Transverse colon (tissue), 4 donors: ENCODE data around the gene HPS3. TPM values are rescaled to one million over a fixed set of nuclear protein-coding genes. Genes with fewer than 3 reads are reported as not detected.

Experiments used
- DNase-seq: peaks from one replicate; pipeline ENCODE4 v3.0.0-alpha.2; 2019
- H3K27ac ChIP-seq, 4 donors: fragments of 200-600 bp; sonication (generic); 2 replicates each; pipeline ENCODE4 v1.5.1; 2016 to 2018; ENCODE audit warnings: inconsistent platforms in 4 of 4
- H3K27me3 ChIP-seq: fragments of 200-600 bp; sonication (generic); 2 replicates; pipeline ENCODE4 v1.5.1; 2017; ENCODE audit warnings: inconsistent platforms
- H3K36me3 ChIP-seq, 4 donors: fragments of 200-600 bp; sonication (generic); 2 replicates each; pipeline ENCODE4 v1.5.1; 2017 to 2019; ENCODE audit warnings: inconsistent platforms in 4 of 4
- H3K4me1 ChIP-seq, 4 donors: fragments of 200-600 bp; sonication (generic); 2 replicates each; pipeline ENCODE4 v1.5.1; 2017 to 2020; ENCODE audit warnings: inconsistent platforms in 4 of 4
- H3K4me3 ChIP-seq, 4 donors: fragments of 200-600 bp; sonication (generic); 1 replicate in 1 of 4; 2 replicates in 3 of 4; pipeline versions ENCODE4 v1.5.1 to v1.6.1; 2017 to 2019; ENCODE audit warnings: inconsistent platforms in 4 of 4
- H3K9me3 ChIP-seq, 2 donors: fragments of 200-600 bp; sonication (generic); 2 replicates each; pipeline ENCODE4 v1.5.1; 2017 to 2019; ENCODE audit warnings: inconsistent platforms in 2 of 2
- CTCF ChIP-seq, 5 experiments: fragments of 200-600 bp in 3 of 5; fragments of 450-650 bp in 2 of 5; sonication (generic) in 3 of 5; IDR thresholded peaks; 1 replicate in 2 of 5; 2 replicates in 3 of 5; pipeline ENCODE4 v1.5.1; 2016 to 2017; ENCODE audit warnings: antibody characterized with exemption in 5 of 5, inconsistent platforms in 3 of 5, mild to moderate bottlenecking in 2 of 5, moderate library complexity in 1 of 5
- EP300 ChIP-seq: sonication (generic); formaldehyde crosslinking; IDR thresholded peaks from one replicate; pipeline ENCODE4 v1.6.1; 2017; ENCODE audit warnings: antibody characterized with exemption, low read depth
- POLR2A ChIP-seq: fragments of 450-650 bp; IDR thresholded peaks from one replicate; pipeline ENCODE4 v1.6.1; 2016; ENCODE audit warnings: antibody characterized with exemption, mild to moderate bottlenecking, moderate library complexity
- POLR2AphosphoS5 ChIP-seq, 3 donors: sonication (generic); formaldehyde crosslinking; IDR thresholded peaks; one replicate each; pipeline ENCODE4 v1.6.1; 2016; ENCODE audit warnings: antibody characterized with exemption in 3 of 3
- WGBS, 2 donors: methylation state at CpG; one replicate each; pipeline ENCODE4 v1.1.5; 2018; ENCODE audit warnings: low coverage in 1 of 2; 5-methylcytosine and 5-hydroxymethylcytosine counted together
- in situ Hi-C, 4 donors: fragments of 200-750 bp; cut with MboI; loops; one replicate each; pipeline versions ENCODE4 v1.15.0 to v1.15.1; 2017; ENCODE audit warnings: low sequenced_read_pairs in 3 of 4, low pct_ligation_motif_present in 1 of 4, low pct_unique_long_range_greater_than_20kb in 1 of 4
- intact Hi-C: fragments of 100-400 bp; cut with DNase I; formaldehyde crosslinking; loops from one replicate; pipeline ENCODE4 v1.15.1; 2023; ENCODE audit warnings: low total_unique reads
- total RNA-seq, 4 donors: library from RNA; depleted of rRNA; stranded (reverse); fragments of >200 nt; gene quantifications; one replicate each; pipeline ENCODE4 v1.1.0, GENCODE V29; 2016

Gene HPS3
- total RNA-seq, 4 donors from 2014 or later = 10.0 to 20.2 (median 17.9) TPM

- no peak for DNase-seq
- Histone ChIP-seq H3K4me1 (peaks cover 0 to 9% (median 0%) of the 10 kb centered on the region in 4 donors), H3K27me3 (no peaks in the 10 kb centered on the region), H3K9me3 (no peaks in the 10 kb centered on the region), H3K4me3 (no peak overlapping the region), H3K27ac (no peak overlapping the region), H3K36me3 (peaks cover 0 to 22% (median 0%) of the 10 kb centered on the region in 4 donors)
- intact Hi-C loops (no loop called here), in situ Hi-C loops (no loop called here)
- 43 to 53% methylated on average over 1 to 2 of the region's 2 CpGs for WGBS, 2 donors
- no peak for TF ChIP-seq EP300
- no peak for TF ChIP-seq CTCF (IDR thresholded peaks at IDR 0.05)
- no peak for TF ChIP-seq POLR2AphosphoS5 (IDR thresholded peaks at IDR 0.05)
- TF ChIP-seq POLR2A = no peak
These were observed 22.4 kb downstream of the HPS3 start for GRCh38 chr3:149151843-149152242.

GRCh38 chr3:149152420-149152819 lies 23.0 kb downstream of the HPS3 start:
- H3K27me3 ChIP-seq = no peaks in the 10 kb centered on the region
- H3K9me3 ChIP-seq = no peaks in the 10 kb centered on the region
- H3K36me3 ChIP-seq = peaks cover 0 to 22% (median 1%) of the 10 kb centered on the region in 4 donors
- no peak for DNase-seq
- no peak overlapping the region for H3K27ac ChIP-seq
- no peak for TF ChIP-seq POLR2A
- 66 to 81% methylated on average over 2 of the region's 2 CpGs for WGBS, 2 donors
- no peak overlapping the region for H3K4me3 ChIP-seq
- in situ Hi-C loops (no loop called here), intact Hi-C loops (no loop called here)
- H3K4me1 ChIP-seq = peaks cover 0 to 9% (median 0%) of the 10 kb centered on the region in 4 donors

DNA sequence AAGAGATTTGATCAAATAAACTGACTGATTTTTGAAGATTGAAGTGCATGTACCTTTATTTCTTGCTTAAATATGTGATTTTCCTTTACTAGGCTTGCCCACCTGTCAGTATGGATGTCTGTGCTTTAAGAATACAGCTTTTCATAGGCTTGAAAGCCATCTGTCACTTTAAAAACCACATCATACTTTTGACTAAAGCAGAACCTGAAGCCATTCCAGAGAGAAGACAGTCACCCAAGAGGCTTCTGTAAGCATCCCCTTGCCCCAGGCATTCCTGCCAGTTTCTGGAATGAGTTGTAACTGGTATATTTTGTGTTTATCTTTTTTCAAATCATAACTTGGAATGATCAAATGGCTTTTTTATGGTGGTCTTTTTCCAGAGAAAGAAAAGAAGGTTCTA lies 24.0 kb downstream of the HPS3 start:
- no peak for TF ChIP-seq POLR2AphosphoS5 (IDR thresholded peaks at IDR 0.05)
- no peak for TF ChIP-seq POLR2A
- no peak for TF ChIP-seq CTCF (IDR thresholded peaks at IDR 0.05)
- no peak for TF ChIP-seq EP300
- peaks cover 0 to 22% (median 4%) of the 10 kb centered on the region in 4 donors for H3K36me3 ChIP-seq
- in situ Hi-C loops = no loop called here

DNA sequence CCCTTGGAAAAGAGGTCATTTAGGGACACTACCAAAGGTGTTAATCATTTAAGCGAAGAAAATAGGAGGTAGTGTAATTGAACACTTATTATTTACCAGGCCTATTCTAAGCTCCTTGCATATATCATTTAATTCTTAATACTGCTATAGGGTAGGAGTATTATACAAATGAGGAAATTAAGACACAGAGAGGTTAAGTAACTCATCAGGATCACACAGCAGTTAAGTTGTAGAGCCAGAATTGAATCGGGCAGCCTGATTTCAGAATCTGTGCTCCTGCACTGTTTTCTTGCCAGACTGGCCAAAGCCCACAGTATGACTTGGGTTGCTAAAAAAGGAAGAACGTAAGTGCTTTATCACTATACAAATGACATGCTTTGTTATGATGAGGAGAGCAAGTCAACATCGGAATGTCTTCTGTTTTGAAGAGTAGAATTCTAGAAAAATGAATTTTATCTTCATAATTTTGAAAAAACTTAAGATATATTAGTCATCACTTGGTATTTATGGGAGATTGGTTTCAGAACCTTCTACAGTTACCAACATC lies 31.4 kb downstream of the HPS3 start:
- Histone ChIP-seq H3K27me3 (no peaks in the 10 kb centered on the region), H3K4me3 (no peak overlapping the region), H3K36me3 (peaks cover 0 to 58% (median 18%) of the 10 kb centered on the region in 4 donors), H3K27ac (no peak overlapping the region), H3K9me3 (no peaks in the 10 kb centered on the region), H3K4me1 (no peaks in the 10 kb centered on the region)
- 96 to 98% methylated on average over 3 to 4 of the region's 4 CpGs for WGBS, 2 donors
- TF ChIP-seq CTCF (IDR thresholded peaks at IDR 0.05) (no peak), POLR2AphosphoS5 (IDR thresholded peaks at IDR 0.05) (no peak)
- in situ Hi-C loops = no loop called here
- intact Hi-C loops = no loop called here
- DNase-seq = no peak

More for the DNA sequence above, 24.0 kb downstream of the HPS3 start:
- intact Hi-C loops = no loop called here
- H3K27me3 ChIP-seq = no peaks in the 10 kb centered on the region
- no peaks in the 10 kb centered on the region for H3K9me3 ChIP-seq
- no peak overlapping the region for H3K27ac ChIP-seq
- DNase-seq = no peak
- H3K4me3 ChIP-seq = no peak overlapping the region
- peaks cover 0 to 9% (median 0%) of the 10 kb centered on the region in 4 donors for H3K4me1 ChIP-seq

DNA sequence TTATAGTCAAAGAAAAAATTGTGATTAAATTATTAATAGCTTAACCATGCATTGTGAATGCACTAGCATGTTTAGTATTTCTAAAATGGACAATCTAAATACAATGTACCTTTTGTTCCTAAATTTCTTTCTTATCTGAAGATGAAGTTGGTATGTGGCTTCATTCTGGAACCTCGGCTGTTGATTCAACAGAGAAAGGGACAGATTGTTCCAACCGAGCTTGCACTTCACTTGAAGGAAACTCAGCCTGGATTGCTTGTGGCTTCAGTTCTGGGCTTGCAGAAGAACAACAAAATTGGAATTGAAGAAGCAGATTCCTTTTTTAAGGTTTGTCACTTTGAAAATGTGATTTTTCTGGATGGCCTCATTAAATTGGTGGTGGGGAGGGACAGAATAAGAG lies 32.6 kb downstream of the HPS3 start:
- DNase-seq = no peak

More for the DNA sequence above, 32.6 kb downstream of the HPS3 start:
- Histone ChIP-seq H3K36me3 (peaks cover 0 to 57% (median 18%) of the 10 kb centered on the region in 4 donors), H3K27me3 (no peaks in the 10 kb centered on the region), H3K9me3 (no peaks in the 10 kb centered on the region), H3K4me1 (no peaks in the 10 kb centered on the region), H3K27ac (no peak overlapping the region), H3K4me3 (no peak overlapping the region)
- intact Hi-C loops (no loop called here), in situ Hi-C loops (no loop called here)
- WGBS, 2 donors = 92 to 96% methylated on average over 2 of the region's 2 CpGs
- TF ChIP-seq POLR2A = no peak
- no peak for TF ChIP-seq POLR2AphosphoS5 (IDR thresholded peaks at IDR 0.05)
- no peak for TF ChIP-seq EP300
- no peak for TF ChIP-seq CTCF (IDR thresholded peaks at IDR 0.05)
